PC-3 (cell line): Measurements from ENCODE around the gene OR52I2. TPM values are rescaled to one million over a fixed set of nuclear protein-coding genes. Genes with fewer than 3 reads are reported as not detected.

Experiments used
- ATAC-seq: fragments of 200-7000 bp; cut with Tn5 transposase; 2 replicates; pipeline ENCODE4 v1.9.1; 2020; ENCODE audit warnings: mild to moderate bottlenecking, moderate library complexity
- BruUV-seq: library from RNA; stranded (reverse); fragments of 400-500 nt; replicated peaks from 2 replicates; lab custom pipeline; 2021; lab: Mats Ljungman, UMichigan
- CTCF ChIA-PET: fragments of 300-600 bp; sonication (Branson Sonifier 250); formaldehyde crosslinking; loops from one replicate; lab custom pipeline; 2022; ENCODE audit warnings: antibody characterized with exemption; lab: Charles Lee
- POLR2A ChIA-PET: fragments of 300-600 bp; sonication (Branson Sonifier 250); formaldehyde crosslinking; loops from one replicate; lab custom pipeline; 2022; ENCODE audit warnings: antibody characterized with exemption; ENCODE audit not compliant: unreplicated experiment; lab: Charles Lee
- DNase-seq: peaks from one replicate; pipeline ENCODE4 v3.0.0-alpha.2; 2015
- H2AFZ ChIP-seq: fragments of 300-600 bp; sonication (generic); 2 replicates; pipeline ENCODE4 v1.6.0; 2016; ENCODE audit warnings: antibody characterized with exemption, low read length
- H3F3A ChIP-seq: fragments of 300-600 bp; sonication (generic); one replicate; pipeline ENCODE4 v1.6.0; 2017; ENCODE audit warnings: antibody characterized with exemption, low read length, control low read depth, mild to moderate bottlenecking; ENCODE audit not compliant: unreplicated experiment
- H3K27ac ChIP-seq: fragments of 300-600 bp; sonication (generic); 2 replicates; pipeline ENCODE4 v1.5.1; 2016; ENCODE audit warnings: mild to moderate bottlenecking, low read length
- H3K27me3 ChIP-seq: fragments of 300-600 bp; sonication (generic); 2 replicates; pipeline ENCODE4 v1.6.1; 2016; ENCODE audit warnings: low read length, mixed read lengths
- H3K36me3 ChIP-seq: fragments of 300-600 bp; sonication (generic); 2 replicates; pipeline ENCODE4 v1.6.1; 2016; ENCODE audit warnings: low read depth, mixed run types, low read length, mixed read lengths
- H3K4me1 ChIP-seq: fragments of 300-600 bp; sonication (generic); 2 replicates; pipeline ENCODE4 v1.5.1; 2016; ENCODE audit warnings: low read length; ENCODE audit not compliant: insufficient read depth
- H3K4me2 ChIP-seq: fragments of 300-600 bp; sonication (generic); 2 replicates; pipeline ENCODE4 v1.6.0; 2016; ENCODE audit warnings: low read length
- H3K4me3 ChIP-seq: fragments of 300-600 bp; sonication (generic); 2 replicates; pipeline ENCODE4 v1.5.1; 2016; ENCODE audit warnings: mild to moderate bottlenecking, low read length, mixed read lengths
- H3K79me2 ChIP-seq: fragments of 300-600 bp; sonication (generic); 2 replicates; pipeline ENCODE4 v1.6.1; 2017; ENCODE audit warnings: low read length, mixed read lengths
- H3K9ac ChIP-seq: fragments of 300-600 bp; sonication (generic); 2 replicates; pipeline ENCODE4 v1.6.0; 2016; ENCODE audit warnings: mild to moderate bottlenecking, low read length
- H3K9me2 ChIP-seq: fragments of 300-600 bp; sonication (generic); replicated peaks from 2 replicates; pipeline ENCODE4 v1.6.1; 2016; ENCODE audit warnings: mixed run types, low read length, mixed read lengths
- H3K9me3 ChIP-seq: fragments of 300-600 bp; sonication (generic); 2 replicates; pipeline ENCODE4 v1.6.1; 2016; ENCODE audit warnings: low read length, mixed read lengths
- H4K20me1 ChIP-seq: fragments of 300-600 bp; sonication (generic); 2 replicates; pipeline ENCODE4 v1.6.1; 2016; ENCODE audit warnings: low read length, mixed read lengths
- EZH2 ChIP-seq: fragments of 300-600 bp; sonication (generic); IDR thresholded peaks from one replicate; pipeline ENCODE4 v1.6.1; 2017; ENCODE audit warnings: antibody characterized with exemption, mild to moderate bottlenecking, low read length; ENCODE audit not compliant: unreplicated experiment
- EZH2phosphoT487 ChIP-seq: fragments of 300-600 bp; sonication (generic); IDR thresholded peaks from 2 replicates; pipeline ENCODE4 v1.6.1; 2018; ENCODE audit warnings: mild to moderate bottlenecking, antibody characterized with exemption, low read length, borderline replicate concordance
- intact Hi-C: fragments of 100-400 bp; cut with micrococcal nuclease; formaldehyde crosslinking; loops from 2 replicates; pipeline ENCODE4 v1.9.0; 2023
- total RNA-seq: library from RNA; depleted of rRNA; stranded (reverse); fragments of >200 nt; gene quantifications from 2 replicates; pipeline ENCODE4 v1.2.3, GENCODE V29; 2014
- TF ChIP-seq, protein P1 (sequence below): fragments of 300-600 bp; sonication (generic); conservative IDR thresholded peaks from 2 replicates; pipeline ENCODE4 v1.5.1; 2017; ENCODE audit warnings: antibody characterized with exemption, low read depth, mild to moderate bottlenecking, low read length

The OR52I2 gene
- total RNA-seq, 1 experiment from 2014 or later, result not detected

DNA sequence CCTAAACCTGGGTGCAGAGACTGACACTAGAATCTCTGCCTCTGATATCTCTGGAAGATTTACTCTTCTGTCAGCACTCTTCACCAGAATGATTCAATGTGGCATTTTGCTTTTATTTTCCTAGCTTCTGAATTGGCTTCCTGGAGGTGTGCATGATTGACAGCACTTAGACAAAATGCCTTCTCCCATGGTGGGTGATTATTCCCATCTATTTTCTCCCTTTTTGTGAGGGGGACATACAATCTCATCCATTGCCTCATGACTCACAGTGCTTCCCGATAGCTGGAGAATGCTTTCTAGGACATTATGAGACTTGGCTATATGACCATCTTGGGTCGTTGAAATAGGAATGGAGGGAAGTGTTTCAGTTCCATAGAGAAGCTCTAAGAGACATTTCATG, 30.4 kb downstream of the OR52I2 start:
- CTCF ChIA-PET, result no interaction called here
- no peaks in the 10 kb centered on the region for H4K20me1 ChIP-seq
- no peaks in the 10 kb centered on the region for H3K36me3 ChIP-seq
- no peaks in the 10 kb centered on the region for H3K79me2 ChIP-seq
- no peaks in the 10 kb centered on the region for H3K9me3 ChIP-seq
- no peaks in the 10 kb centered on the region for H3F3A ChIP-seq
- no peak for DNase-seq
- intact Hi-C loops, result no loop called here
- ATAC-seq, result no peak
- H2AFZ ChIP-seq, result no peak overlapping the region
- peaks cover 12% of the 10 kb centered on the region for H3K27me3 ChIP-seq
- POLR2A ChIA-PET, result no interaction called here
- H3K27ac ChIP-seq, result no peak overlapping the region
- no peak overlapping the region for H3K9ac ChIP-seq
- no TSS peak for BruUV-seq
- no peaks in the 10 kb centered on the region for H3K9me2 ChIP-seq
- peaks cover 8% of the 10 kb centered on the region for H3K4me1 ChIP-seq
- H3K4me2 ChIP-seq, result no peak overlapping the region
- no peak overlapping the region for H3K4me3 ChIP-seq
- TF ChIP-seq, protein P1, sequence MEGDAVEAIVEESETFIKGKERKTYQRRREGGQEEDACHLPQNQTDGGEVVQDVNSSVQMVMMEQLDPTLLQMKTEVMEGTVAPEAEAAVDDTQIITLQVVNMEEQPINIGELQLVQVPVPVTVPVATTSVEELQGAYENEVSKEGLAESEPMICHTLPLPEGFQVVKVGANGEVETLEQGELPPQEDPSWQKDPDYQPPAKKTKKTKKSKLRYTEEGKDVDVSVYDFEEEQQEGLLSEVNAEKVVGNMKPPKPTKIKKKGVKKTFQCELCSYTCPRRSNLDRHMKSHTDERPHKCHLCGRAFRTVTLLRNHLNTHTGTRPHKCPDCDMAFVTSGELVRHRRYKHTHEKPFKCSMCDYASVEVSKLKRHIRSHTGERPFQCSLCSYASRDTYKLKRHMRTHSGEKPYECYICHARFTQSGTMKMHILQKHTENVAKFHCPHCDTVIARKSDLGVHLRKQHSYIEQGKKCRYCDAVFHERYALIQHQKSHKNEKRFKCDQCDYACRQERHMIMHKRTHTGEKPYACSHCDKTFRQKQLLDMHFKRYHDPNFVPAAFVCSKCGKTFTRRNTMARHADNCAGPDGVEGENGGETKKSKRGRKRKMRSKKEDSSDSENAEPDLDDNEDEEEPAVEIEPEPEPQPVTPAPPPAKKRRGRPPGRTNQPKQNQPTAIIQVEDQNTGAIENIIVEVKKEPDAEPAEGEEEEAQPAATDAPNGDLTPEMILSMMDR, result no peak
- no peak for TF ChIP-seq EZH2phosphoT487
- no peak for TF ChIP-seq EZH2

- ATAC-seq (no peak), DNase-seq (no peak)
- H3K27ac ChIP-seq, result no peak overlapping the region
- no peaks in the 10 kb centered on the region for H3K4me1 ChIP-seq
- H3F3A ChIP-seq, result no peaks in the 10 kb centered on the region
- H3K4me2 ChIP-seq, result no peak overlapping the region
- intact Hi-C loops, result no loop called here
- no peak overlapping the region for H3K4me3 ChIP-seq
- TF ChIP-seq, protein P1, result no peak
- TF ChIP-seq EZH2 (no peak), EZH2phosphoT487 (no peak)
- H4K20me1 ChIP-seq, result no peaks in the 10 kb centered on the region
- ChIA-PET CTCF (no interaction called here), POLR2A (no interaction called here)
- no peaks in the 10 kb centered on the region for H3K9me3 ChIP-seq
- H3K27me3 ChIP-seq, result peaks cover 25% of the 10 kb centered on the region
- no TSS peak for BruUV-seq
- no peak overlapping the region for H3K9ac ChIP-seq
- H3K79me2 ChIP-seq, result no peaks in the 10 kb centered on the region
- no peaks in the 10 kb centered on the region for H3K9me2 ChIP-seq
- no peak overlapping the region for H2AFZ ChIP-seq
- no peaks in the 10 kb centered on the region for H3K36me3 ChIP-seq
These were observed 34.4 kb downstream of the OR52I2 start for GRCh38 chr11:4615856-4616444.

GRCh38 chr11:4619514-4619913, 38.0 kb downstream of the OR52I2 start:
- intact Hi-C loops, result no loop called here

More at GRCh38 chr11:4619514-4619913, 38.0 kb downstream of the OR52I2 start:
- H4K20me1 ChIP-seq, result no peaks in the 10 kb centered on the region
- H3K27ac ChIP-seq, result no peak overlapping the region
- no peaks in the 10 kb centered on the region for H3K79me2 ChIP-seq
- TF ChIP-seq EZH2phosphoT487 (no peak), EZH2 (no peak)
- TF ChIP-seq, protein P1, result no peak
- DNase-seq (no peak), ATAC-seq (no peak)
- BruUV-seq, result no TSS peak
- peaks cover 29% of the 10 kb centered on the region for H3K27me3 ChIP-seq
- no peak overlapping the region for H3K4me2 ChIP-seq
- CTCF ChIA-PET, result no interaction called here
- no peaks in the 10 kb centered on the region for H3K36me3 ChIP-seq
- H3K9me2 ChIP-seq, result no peaks in the 10 kb centered on the region
- H3K9me3 ChIP-seq, result no peaks in the 10 kb centered on the region
- no peaks in the 10 kb centered on the region for H3F3A ChIP-seq
- H3K4me3 ChIP-seq, result no peak overlapping the region
- no peaks in the 10 kb centered on the region for H3K4me1 ChIP-seq
- POLR2A ChIA-PET, result no interaction called here
- no peak overlapping the region for H2AFZ ChIP-seq
- no peak overlapping the region for H3K9ac ChIP-seq
